Activated CD8-positive, alpha-beta memory T cell treated with anti-CD3 and anti-CD28 coated beads for 36 hours (primary cell): ENCODE results near the gene ANXA6. TPM values are rescaled to one million over a fixed set of nuclear protein-coding genes. Genes with fewer than 3 reads are reported as not detected.
"Not testable (repeated sequence)": the region's sequence is repeated elsewhere in the genome, so short reads cannot be mapped to it uniquely, and the experiment has no call there.

Source experiments
- CTCF ChIA-PET: fragments of 350-600 bp; sonication (Branson Sonifier 250); formaldehyde crosslinking; loops from one replicate; lab custom pipeline; 2021; ENCODE audit warnings: antibody characterized with exemption; lab: Charles Lee
- POLR2A ChIA-PET: fragments of 350-600 bp; sonication (Branson Sonifier 250); formaldehyde crosslinking; loops from one replicate; lab custom pipeline; 2021; ENCODE audit warnings: antibody characterized with exemption; lab: Charles Lee
- total RNA-seq, 2 experiments: library from RNA; stranded (reverse); gene quantifications; one replicate each; pipeline ENCODE4 v1.2.3, GENCODE V29; 2021

ANXA6 gene
- 100 to 1,000 TPM; 480 to 490 TPM for total RNA-seq

DNA sequence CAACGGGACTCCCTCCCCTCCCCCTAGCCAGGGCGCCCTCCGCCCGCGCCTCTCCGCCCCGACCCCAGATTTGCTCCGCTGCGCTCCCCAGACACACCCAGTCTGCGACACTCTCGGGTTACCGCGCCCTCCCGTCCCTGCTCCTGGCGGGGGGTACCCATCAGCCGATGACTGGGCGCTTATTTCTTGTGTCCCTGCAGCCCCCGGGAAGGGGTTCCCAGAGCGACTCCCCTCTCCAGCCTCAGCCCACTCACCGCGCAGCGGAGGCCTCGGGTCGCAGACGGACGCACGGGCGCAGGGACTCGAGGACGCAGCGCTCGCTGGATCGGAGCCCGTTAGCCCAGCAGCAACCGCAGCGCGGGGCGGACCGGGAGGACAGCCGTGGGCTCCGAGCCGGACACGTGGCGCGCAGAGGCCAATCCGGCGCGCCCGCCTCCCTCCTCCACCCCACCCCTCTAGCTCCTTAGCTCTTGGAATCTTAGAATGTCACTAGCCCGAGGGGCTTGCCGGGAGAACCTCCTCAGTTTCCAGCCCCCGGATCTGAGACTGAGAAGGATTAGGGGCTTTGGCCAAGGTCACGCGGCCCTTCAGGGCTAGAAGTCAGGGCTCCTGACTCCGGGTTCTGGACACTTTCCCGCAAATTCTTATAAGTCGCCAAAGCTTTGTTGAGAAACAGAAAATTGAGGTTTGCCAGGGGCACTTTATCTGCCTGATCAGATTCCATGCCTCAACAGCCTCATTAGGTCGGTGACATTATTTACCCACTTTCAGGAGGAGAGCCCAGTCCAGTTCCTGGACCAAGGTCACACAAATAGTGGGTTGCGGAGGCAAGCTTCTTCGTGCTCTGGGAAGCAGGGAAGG lies at the start of gene ANXA6:
TSS of gene ANXA6 (minus strand) at position 354 of the 861 bp plus-strand sequence. CDS start 9,878 bp downstream, outside the sequence.
- ChIA-PET CTCF (interaction anchor here (0.7 to 1.6 kb wide), 4 partner anchors 12 to 41 kb away, joined by 3 to 6 read pairs (median 4); no protein-coding TSS in a partner anchor), POLR2A (interaction anchor here (0.6 to 1.5 kb wide), 6 partner anchors 31 to 109 kb away, joined by 3 to 7 read pairs (median 4); partner anchors contain the start of gene CCDC69)

DNA sequence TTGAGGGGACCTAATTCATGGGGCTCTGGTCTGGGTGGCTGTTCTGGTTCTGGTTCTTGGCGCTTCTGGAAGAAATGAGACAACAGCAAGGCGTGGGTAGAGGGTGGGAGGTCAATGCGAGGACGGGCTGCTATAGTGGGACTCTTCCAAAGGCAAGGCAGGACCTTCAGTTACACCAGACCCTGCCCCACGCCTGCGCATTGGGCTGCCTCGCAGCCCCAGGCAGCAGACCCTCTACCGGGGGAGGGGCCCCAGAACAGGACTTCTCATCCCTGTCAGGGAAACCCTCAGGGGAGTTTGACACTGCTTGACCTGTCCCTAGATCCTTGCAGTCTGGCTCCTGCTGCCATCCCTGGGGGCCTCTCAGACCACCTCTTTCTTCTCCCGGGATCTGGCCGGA lies 47.8 kb upstream of the ANXA6 start:
- POLR2A ChIA-PET, result no interaction called here
- CTCF ChIA-PET, result no interaction called here

DNA sequence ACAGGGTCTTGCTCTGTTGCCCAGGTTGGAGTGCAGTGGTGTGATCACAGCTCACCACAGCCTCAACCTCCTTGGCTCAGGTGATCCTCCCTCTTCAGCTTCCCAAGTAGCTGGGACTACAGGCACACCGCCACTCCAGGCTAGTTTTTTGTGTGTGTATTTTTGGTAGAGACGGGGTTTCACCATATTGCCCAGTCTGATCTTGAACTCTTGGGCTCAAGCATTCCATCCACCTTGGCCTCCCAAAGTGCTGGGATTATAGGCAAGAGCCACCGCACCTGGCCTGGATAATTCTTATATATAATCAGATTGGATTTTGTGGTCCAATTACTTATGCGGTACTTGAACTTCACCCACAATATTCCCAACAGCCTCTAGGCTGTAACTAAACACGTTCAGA lies 46.5 kb upstream of the ANXA6 start:
- CTCF ChIA-PET, result interaction anchor here (0.6 to 1.4 kb wide), 2 partner anchors 39 to 52 kb away, joined by 3 to 4 read pairs; no protein-coding TSS in a partner anchor
- POLR2A ChIA-PET, result no interaction called here

DNA sequence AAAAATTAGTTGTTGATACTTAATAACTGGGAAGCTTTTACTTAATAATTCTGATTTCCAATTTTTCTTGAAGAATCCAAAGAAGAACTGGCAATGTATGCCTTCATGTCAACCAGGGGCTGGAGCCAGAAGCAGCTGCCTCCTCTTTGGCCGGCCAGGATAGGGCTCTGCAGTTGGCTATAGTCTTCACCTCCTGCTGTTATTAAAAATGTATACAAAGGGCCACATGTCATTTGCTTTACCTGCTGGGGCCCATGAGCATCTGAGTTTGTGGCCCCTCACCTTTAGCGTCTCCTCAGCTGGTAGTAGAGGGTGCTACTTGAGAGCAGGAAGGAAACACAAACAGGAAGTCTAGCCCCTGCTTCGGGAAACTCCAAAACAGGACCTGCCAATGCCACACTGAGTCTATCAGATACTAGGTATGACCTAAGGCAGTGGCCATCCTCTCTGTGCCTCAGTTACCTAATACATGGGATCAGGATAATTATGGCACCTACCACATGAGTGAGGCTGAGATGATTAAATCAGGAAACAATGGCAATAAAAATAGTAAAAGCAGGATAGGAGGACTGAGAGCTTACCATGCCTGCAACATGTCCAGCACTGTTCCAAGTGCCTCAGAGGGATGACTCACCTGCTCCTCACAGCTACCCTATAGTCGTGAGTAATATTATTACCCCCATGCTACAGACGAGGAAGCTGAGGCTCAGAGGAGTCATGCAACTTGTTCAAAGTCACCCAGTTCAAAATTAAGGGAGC lies 45.0 kb upstream of the ANXA6 start:
- POLR2A ChIA-PET, result interaction anchor here (0.6 to 3.0 kb wide), 4 partner anchors 10 to 381 kb away, joined by 3 to 28 read pairs (median 12); no protein-coding TSS in a partner anchor

GRCh38 chr5:151200913-151201595 lies 43.5 kb upstream of the ANXA6 start:
- ChIA-PET POLR2A (interaction anchor here (1.2 to 3.0 kb wide), 2 partner anchors 12 to 118 kb away, joined by 3 to 28 read pairs; no protein-coding TSS in a partner anchor), CTCF (interaction anchor here (1.0 to 3.0 kb wide), 2 partner anchors 11 to 20 kb away, joined by 3 to 22 read pairs; no protein-coding TSS in a partner anchor)

More for the DNA sequence above, 45.0 kb upstream of the ANXA6 start:
- CTCF ChIA-PET, result interaction anchor here (0.9 to 3.0 kb wide), 5 partner anchors 9 to 87 kb away, joined by 3 to 22 read pairs (median 3); no protein-coding TSS in a partner anchor

GRCh38 chr5:151199581-151200185 lies 42.1 kb upstream of the ANXA6 start:
- POLR2A ChIA-PET, result interaction anchor here (1.2 kb wide), 1 partner anchor 116 kb away, joined by 3 read pairs; no protein-coding TSS in a partner anchor
- CTCF ChIA-PET, result interaction anchor here (1.5 to 2.4 kb wide), 2 partner anchors 35 to 42 kb away, joined by 4 to 6 read pairs; partner anchors contain the start of gene ANXA6

GRCh38 chr5:151198861-151199260 lies 41.3 kb upstream of the ANXA6 start:
- ChIA-PET CTCF (interaction anchor here (1.5 to 2.4 kb wide), 2 partner anchors 34 to 41 kb away, joined by 4 to 6 read pairs; partner anchors contain the start of gene ANXA6), POLR2A (no interaction called here)

DNA sequence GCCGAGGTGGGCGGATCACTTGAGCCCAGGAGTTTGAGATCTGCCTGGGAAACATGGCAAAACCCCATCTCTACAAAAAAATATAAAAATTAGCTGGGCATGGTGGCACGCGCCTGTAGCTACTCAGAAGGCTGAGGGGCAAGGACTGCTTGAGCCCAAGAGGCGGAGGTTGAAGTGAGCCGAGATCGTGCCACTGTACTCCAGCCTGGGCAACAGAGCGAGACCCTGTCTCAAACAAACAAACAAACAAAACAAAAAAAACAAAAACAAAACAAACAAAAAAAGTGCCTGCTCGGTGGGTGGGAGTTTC lies 39.7 kb upstream of the ANXA6 start:
- POLR2A ChIA-PET, CTCF ChIA-PET: not testable (repeated sequence)

GRCh38 chr5:151196556-151197290 lies 39.1 kb upstream of the ANXA6 start:
- ChIA-PET CTCF (no interaction called here), POLR2A (no interaction called here)

DNA sequence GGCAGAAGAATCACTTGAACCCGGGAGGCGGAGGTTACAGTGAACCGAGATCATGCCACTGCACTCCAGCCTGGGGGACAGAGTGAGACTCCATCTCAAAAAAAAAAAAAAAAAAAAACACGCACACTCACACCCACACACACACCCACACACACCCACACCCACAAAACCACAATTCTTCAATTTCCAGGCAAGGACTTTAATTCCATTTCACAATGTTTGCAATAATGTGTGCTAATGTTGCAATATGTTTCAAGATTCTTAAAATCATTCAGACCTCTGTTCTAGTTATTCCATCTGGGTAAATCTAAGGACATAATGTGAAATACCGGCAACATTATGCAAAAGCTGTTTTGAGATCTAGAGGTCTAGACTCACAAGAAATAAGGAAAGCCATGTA lies 38.0 kb upstream of the ANXA6 start:
- ChIA-PET POLR2A (no interaction called here), CTCF (no interaction called here)

GRCh38 chr5:151192626-151193025 lies 35.0 kb upstream of the ANXA6 start:
- ChIA-PET CTCF (interaction anchor here (0.6 to 1.0 kb wide), 2 partner anchors 109 to 671 kb away, joined by 3 read pairs; no protein-coding TSS in a partner anchor), POLR2A (interaction anchor here (0.6 to 0.7 kb wide), 3 partner anchors 16 to 110 kb away, joined by 4 read pairs; no protein-coding TSS in a partner anchor)

GRCh38 chr5:151191661-151192060 lies 34.1 kb upstream of the ANXA6 start:
- ChIA-PET POLR2A (interaction anchor here (0.6 to 1.1 kb wide), 4 partner anchors 11 to 109 kb away, joined by 4 to 21 read pairs (median 4); no protein-coding TSS in a partner anchor), CTCF (interaction anchor here (0.9 to 1.4 kb wide), 5 partner anchors 11 to 142 kb away, joined by 3 to 4 read pairs (median 3); no protein-coding TSS in a partner anchor)

DNA sequence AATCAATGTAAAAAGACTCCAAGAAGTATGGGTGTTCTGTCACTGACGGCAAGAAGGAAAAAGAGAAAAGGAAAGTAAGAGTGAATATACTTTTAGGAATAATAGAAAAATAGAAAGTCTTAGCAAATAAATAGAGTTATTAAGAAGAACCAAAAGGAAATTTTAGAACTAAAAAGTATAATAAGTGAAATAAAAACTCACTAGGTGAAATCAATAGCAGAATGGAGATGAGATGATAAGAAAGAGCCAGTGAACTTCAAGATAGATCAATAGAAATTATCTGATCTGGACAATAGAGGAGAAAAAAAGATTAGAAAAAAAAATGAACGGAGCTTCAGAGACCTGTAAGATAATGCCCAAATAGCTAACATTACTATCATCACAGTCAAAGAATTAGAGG lies 31.6 kb upstream of the ANXA6 start:
- CTCF ChIA-PET, result interaction anchor here (0.9 kb wide), 1 partner anchor 24 kb away, joined by 3 read pairs; no protein-coding TSS in a partner anchor
- POLR2A ChIA-PET, result no interaction called here

DNA sequence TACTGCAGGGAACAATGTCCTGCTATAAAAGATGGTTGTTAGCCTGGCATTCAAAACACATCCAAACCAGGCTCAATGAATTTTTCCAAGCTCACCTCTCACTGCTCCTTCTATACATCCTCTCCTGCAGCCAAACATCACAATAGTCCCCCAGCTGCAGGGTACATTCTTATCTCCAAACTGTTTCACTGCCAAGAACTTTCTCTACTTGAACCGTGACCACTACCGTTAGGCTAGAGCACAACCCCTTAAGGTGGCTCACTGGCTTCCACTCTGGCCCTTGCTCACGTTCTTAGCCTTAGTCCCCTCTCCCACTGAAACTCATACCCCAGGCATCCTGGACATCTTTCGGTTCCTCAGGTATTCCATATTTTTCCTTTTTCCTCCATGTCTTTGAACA lies 29.0 kb upstream of the ANXA6 start:
- CTCF ChIA-PET, result no interaction called here
- POLR2A ChIA-PET, result no interaction called here

DNA sequence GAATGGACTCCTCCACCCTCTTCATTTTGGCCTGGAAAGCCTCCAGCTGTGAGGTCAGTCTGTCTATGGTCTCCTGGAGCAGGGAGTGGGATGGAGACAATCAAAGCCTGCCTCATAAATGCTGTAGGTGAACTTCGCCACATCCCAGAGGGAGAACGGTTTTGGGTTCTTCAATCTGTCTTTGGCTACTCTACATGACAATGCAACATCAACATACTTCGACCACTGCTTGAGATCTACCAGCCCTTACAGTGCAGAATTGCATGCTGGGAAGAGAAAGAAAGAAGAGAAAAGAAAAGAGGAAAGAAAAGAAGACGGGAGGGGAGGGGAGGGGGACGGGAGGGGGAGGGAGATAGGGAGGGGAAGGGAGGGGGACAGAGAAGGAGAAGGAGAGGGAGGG lies 28.5 kb upstream of the ANXA6 start:
- ChIA-PET CTCF (no interaction called here), POLR2A (no interaction called here)

DNA sequence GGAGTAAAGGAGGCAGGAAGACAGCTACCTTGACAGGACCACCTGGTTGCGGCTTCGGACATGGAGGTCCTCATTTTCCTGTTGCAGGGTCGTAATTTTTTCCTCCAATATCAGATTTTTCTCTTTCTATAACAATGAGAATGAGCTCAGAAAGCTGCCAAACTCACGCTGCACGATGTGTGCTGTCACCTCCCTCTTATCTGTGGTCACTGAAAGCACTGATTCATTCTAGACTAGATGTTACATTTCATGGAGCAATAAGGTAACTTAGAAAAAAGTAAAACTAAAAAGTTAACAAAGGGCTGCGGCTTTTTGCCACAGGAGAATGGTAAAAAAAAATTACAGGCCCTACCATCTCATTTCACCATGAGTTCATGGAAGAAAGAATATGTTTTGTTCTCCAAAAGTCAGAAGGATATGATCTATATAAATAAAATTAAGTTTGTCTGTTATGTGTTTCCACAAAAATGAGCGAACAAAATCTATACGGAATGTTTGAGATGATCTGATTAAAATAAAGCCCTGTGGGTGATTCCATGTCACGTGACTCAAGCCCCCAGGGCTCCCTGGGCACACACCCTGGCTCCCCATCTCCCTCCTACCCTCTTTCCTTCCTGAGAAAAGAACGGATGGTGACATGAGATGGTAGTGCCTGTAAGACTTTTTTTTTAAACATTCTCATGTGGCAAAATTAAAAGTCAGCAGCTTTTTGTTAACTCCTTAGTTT lies 26.9 kb upstream of the ANXA6 start:
- ChIA-PET CTCF (interaction anchor here (1.6 kb wide), 1 partner anchor 20 kb away, joined by 5 read pairs; no protein-coding TSS in a partner anchor), POLR2A (no interaction called here)
